Neural cell (in vitro differentiated cells): ENCODE results near the gene ADRA1B.

Experiments used
- EP300 ChIP-seq: fragments of 450-650 bp; conservative IDR thresholded peaks from 2 replicates; pipeline ENCODE4 v1.6.1; 2014; ENCODE audit warnings: antibody characterized with exemption, mild to moderate bottlenecking, moderate library complexity; ENCODE audit not compliant: poor library complexity, severe bottlenecking
- EZH2 ChIP-seq: fragments of 200-600, 300-800 bp; shearing (Covaris generic), sonication (generic); IDR thresholded peaks from 2 replicates; pipeline ENCODE4 v1.6.1; 2014; ENCODE audit warnings: antibody characterized with exemption, low read length, borderline replicate concordance, mild to moderate bottlenecking; ENCODE audit not compliant: insufficient read depth, poor library complexity, severe bottlenecking
- MXI1 ChIP-seq: fragments of 450-650 bp; conservative IDR thresholded peaks from 2 replicates; pipeline ENCODE4 v1.6.1; 2014; ENCODE audit warnings: antibody characterized with exemption, mild to moderate bottlenecking; ENCODE audit not compliant: poor library complexity, severe bottlenecking
- POLR2AphosphoS5 ChIP-seq: IDR thresholded peaks from 2 replicates; pipeline ENCODE4 v1.6.1; 2012
- RAD21 ChIP-seq: fragments of 450-650 bp; conservative IDR thresholded peaks from 2 replicates; pipeline ENCODE4 v1.6.1; 2014; ENCODE audit warnings: antibody characterized with exemption, mild to moderate bottlenecking, moderate library complexity
- SMC3 ChIP-seq: fragments of 450-650 bp; conservative IDR thresholded peaks from 2 replicates; pipeline ENCODE4 v1.6.1; 2014; ENCODE audit warnings: antibody characterized with exemption, mild to moderate bottlenecking, moderate library complexity; ENCODE audit not compliant: poor library complexity
- TAF1 ChIP-seq: IDR thresholded peaks from 2 replicates; pipeline ENCODE4 v1.6.1; 2012; ENCODE audit warnings: low read depth
- TF ChIP-seq, protein P1 (sequence below): fragments of 450-650 bp; IDR thresholded peaks from 2 replicates; pipeline ENCODE4 v1.5.1; 2014; ENCODE audit warnings: antibody characterized with exemption, mild to moderate bottlenecking, moderate library complexity; ENCODE audit not compliant: poor library complexity, severe bottlenecking
- TF ChIP-seq, protein P2 (sequence below): IDR thresholded peaks from 2 replicates; pipeline ENCODE4 v1.6.1; 2012; ENCODE audit warnings: borderline replicate concordance

DNA sequence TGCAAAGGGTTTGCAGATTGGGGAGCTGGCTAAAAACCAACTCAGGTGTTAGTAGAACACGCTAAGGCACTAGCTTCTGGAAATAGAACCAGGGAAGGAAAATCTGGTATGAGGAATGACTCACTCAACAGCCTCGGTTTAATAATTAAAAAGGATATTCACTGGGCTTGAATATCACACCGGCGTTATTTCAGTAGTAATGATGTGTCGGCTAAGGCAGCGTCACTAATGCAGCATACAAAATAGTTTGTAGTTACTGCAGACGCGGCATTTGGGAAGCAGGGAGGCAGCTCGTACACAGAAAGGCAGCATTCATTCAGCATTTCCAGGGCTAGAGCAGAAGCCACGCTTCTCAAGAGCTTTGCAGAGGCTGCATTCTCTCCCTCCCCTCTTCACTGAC lies 1.7 kb downstream of the ADRA1B start:
- TF ChIP-seq, protein P1, sequence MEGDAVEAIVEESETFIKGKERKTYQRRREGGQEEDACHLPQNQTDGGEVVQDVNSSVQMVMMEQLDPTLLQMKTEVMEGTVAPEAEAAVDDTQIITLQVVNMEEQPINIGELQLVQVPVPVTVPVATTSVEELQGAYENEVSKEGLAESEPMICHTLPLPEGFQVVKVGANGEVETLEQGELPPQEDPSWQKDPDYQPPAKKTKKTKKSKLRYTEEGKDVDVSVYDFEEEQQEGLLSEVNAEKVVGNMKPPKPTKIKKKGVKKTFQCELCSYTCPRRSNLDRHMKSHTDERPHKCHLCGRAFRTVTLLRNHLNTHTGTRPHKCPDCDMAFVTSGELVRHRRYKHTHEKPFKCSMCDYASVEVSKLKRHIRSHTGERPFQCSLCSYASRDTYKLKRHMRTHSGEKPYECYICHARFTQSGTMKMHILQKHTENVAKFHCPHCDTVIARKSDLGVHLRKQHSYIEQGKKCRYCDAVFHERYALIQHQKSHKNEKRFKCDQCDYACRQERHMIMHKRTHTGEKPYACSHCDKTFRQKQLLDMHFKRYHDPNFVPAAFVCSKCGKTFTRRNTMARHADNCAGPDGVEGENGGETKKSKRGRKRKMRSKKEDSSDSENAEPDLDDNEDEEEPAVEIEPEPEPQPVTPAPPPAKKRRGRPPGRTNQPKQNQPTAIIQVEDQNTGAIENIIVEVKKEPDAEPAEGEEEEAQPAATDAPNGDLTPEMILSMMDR: no peak
- no peak for TF ChIP-seq POLR2AphosphoS5
- TF ChIP-seq EZH2: no peak
- TF ChIP-seq, protein P2, sequence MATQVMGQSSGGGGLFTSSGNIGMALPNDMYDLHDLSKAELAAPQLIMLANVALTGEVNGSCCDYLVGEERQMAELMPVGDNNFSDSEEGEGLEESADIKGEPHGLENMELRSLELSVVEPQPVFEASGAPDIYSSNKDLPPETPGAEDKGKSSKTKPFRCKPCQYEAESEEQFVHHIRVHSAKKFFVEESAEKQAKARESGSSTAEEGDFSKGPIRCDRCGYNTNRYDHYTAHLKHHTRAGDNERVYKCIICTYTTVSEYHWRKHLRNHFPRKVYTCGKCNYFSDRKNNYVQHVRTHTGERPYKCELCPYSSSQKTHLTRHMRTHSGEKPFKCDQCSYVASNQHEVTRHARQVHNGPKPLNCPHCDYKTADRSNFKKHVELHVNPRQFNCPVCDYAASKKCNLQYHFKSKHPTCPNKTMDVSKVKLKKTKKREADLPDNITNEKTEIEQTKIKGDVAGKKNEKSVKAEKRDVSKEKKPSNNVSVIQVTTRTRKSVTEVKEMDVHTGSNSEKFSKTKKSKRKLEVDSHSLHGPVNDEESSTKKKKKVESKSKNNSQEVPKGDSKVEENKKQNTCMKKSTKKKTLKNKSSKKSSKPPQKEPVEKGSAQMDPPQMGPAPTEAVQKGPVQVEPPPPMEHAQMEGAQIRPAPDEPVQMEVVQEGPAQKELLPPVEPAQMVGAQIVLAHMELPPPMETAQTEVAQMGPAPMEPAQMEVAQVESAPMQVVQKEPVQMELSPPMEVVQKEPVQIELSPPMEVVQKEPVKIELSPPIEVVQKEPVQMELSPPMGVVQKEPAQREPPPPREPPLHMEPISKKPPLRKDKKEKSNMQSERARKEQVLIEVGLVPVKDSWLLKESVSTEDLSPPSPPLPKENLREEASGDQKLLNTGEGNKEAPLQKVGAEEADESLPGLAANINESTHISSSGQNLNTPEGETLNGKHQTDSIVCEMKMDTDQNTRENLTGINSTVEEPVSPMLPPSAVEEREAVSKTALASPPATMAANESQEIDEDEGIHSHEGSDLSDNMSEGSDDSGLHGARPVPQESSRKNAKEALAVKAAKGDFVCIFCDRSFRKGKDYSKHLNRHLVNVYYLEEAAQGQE: no peak
- TF ChIP-seq RAD21: no peak
- TF ChIP-seq SMC3: no peak
- TF ChIP-seq TAF1: no peak
- no peak for TF ChIP-seq EP300
- no peak for TF ChIP-seq MXI1
